GM21381 (cell line): ENCODE measurements around the gene NTN5.
"Not testable (repeated sequence)": the region's sequence is repeated elsewhere in the genome, so short reads cannot be mapped to it uniquely, and the experiment has no call there.

Experiments
- ATAC-seq: cut with Tn5 transposase; IDR thresholded peaks from one replicate; pipeline ENCODE4 v1.9.1; 2021; ENCODE audit warnings: mild to moderate bottlenecking, moderate library complexity; ENCODE audit not compliant: unreplicated experiment

NTN5 gene

DNA sequence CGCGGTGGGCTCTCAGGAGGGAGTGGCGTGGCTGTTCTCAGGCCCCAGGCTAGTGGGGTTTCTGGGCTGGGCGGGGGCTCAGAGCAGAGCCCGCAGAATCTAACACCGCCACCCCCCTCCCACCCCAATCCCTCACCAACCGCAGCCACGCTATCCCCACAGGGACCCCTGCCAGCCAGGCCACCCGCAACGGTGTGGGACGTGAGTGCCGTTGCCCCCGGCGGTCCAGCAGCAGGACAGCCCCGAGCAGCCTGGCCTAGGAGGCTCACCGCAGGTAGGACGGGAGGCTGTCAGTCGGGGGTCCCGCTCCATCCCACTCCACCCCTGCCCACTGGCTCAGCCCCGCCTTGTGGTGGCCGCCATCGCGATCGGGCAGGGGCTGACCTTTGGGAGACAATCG lies at the start of gene NTN5:
TSS of gene NTN5 (minus strand) at position 24 of the 400 bp plus-strand sequence. CDS start 2,031 bp downstream, outside the sequence.
- no peak for ATAC-seq

- no peak for ATAC-seq
These were observed 49.4 kb upstream of the NTN5 start for GRCh38 chr19:48722196-48722708.

- peak; percentile 84 for ATAC-seq
These were observed 47.9 kb upstream of the NTN5 start for GRCh38 chr19:48720613-48721296.

GRCh38 chr19:48720251-48720612 lies 47.4 kb upstream of the NTN5 start:
- ATAC-seq: no peak

- no peak for ATAC-seq
These were observed 46.7 kb upstream of the NTN5 start, which contains the start of gene MAMSTR for GRCh38 chr19:48719263-48720171. Gene MAMSTR (minus strand): TSS chr19:48719725. CDS start chr19:48719031, 694 bp downstream.

- no peak for ATAC-seq
These were observed 46.0 kb upstream of the NTN5 start for GRCh38 chr19:48718711-48719231.

DNA sequence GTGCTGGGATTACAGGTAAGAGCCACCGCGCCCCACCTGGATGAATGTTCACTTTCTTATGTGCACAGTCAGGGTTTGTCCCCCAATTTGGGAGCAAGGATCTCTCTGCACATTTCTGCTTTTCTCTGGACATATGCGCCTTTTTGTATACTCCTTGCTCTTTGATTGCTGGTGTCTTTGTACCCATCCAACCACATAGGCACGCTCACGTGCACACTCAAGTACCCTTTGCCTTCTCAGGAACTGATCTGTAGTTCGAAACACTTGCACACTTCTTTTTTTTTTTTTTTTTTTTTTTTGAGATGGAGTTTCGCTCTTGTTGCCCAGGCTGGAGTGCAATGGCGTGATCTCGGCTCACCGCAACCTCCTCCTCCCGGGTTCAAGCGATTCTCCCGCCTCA lies 45.3 kb upstream of the NTN5 start:
- not testable (repeated sequence) for ATAC-seq

DNA sequence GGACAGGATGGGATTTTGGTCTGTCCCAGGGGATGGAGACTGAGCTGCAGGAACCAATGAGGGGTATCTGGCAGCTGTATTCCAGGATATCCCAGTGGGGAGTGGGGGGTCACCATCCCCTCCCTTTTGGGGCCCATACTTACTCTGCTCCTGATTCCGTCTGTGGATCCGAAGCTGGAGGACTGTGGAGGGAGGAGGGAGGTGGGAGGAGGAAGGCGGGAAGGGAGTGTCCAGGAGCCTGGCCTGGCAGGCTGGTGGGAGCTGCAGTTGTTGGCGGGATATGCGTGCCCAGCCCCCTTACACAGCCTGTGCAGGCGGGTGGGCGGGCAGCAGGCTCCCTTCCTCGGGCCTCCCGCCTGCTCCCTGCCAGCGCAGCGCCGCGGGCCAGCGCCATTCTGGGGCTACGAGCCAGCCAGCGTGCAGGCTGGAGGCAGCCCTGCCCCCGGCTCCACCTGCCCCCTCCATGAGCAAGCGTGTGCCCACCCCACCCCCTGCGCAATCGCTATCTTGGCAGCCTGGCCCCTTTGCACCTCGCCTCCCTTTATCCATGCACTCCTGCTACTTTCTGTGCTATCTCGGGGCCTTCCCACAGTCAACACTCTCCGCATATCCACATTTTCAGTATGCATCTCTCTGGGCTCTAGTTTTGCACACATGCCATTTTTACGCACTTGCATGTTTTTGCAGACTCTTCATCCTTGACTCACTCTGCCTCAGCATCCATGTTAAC lies 43.9 kb upstream of the NTN5 start:
- no peak for ATAC-seq

- ATAC-seq: no peak
These were observed 42.9 kb upstream of the NTN5 start for GRCh38 chr19:48715681-48716171.

DNA sequence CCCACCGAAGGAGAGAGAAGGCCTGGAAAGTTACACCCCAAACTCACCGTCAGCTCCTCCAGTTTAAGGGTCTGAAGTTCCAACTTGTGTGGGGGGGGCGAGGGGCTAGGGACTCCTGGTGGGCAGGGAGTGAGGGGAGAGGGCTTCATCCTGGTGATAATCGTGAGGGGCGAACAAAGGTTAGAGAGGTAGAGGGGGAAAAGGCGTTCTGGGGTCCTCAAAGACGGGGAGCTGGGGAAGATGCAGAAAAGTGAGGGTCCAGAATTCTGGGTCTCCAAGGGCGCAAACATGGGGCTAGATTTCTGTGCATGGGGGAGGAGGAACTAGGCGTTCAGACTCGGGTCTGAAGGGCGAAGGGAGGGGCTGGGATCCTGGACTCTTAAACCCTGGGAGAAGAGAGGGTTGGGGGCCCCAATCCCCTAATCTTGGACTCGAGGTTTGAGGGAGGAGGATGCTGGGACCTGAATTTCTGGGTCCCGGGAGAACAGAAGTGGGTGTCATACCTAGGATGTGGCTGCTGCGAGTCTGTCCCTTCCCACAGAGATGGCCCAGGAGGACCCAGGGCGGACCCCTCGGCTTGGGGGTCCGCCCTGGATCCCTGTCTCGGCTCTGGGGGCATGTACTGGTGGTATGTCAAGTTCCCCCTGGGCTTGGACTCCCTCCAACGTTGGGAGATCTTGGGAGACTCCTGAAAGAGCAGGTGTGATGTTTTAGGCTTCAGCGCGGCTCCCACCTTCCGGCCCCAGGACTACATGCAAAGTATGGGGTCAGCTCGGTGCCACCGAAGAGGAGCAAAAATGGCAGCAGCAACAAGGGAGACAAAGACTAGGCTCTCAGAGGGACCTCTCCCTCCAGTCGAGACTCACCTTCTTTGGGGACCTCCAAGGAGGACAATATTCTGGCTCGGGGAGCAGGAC lies 42.2 kb upstream of the NTN5 start:
- ATAC-seq: no peak

DNA sequence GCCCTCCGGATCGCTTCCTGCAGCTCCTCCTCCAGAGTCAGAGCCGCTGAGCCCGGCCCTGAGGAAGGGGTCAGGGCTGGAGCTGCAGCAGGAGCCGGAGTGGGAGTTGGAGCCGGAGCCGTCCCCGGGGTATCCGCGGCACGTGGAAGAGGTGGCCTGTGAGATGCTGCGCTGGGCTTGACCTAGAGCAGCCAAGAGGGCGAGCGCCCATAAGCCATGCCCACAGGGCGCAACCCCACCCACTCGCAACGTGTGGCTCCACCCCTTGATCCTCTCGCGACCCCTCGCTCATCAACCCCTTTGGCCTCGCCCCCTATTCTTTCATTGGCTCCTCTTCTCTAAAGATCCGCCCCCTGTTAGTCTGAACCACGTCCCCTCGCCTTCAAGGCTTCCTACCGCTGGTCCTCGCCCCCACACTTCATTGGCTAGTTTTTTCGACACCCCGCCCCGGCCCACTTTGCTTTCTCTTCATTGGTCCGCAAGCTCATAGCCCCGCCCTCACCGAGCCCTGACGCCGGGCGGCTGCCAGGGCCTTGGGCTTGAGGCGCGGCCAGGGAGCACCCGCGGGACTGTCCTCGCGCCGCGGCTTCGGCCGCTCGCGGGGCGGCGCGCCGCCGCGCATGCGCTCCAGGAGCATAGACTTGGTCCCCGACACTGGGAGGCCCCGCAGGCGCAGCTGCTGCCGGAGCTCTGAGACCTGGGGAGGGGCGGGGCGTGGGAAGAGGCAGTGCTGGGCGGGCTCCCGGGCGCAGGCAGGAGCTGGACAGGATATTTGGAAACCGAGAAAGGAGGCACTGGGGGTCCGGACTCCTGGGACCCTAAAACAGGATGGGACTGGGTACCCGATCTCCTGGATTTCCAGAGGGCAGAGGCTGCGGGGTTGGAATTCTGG lies 41.3 kb upstream of the NTN5 start:
- ATAC-seq: peak; percentile 91

DNA sequence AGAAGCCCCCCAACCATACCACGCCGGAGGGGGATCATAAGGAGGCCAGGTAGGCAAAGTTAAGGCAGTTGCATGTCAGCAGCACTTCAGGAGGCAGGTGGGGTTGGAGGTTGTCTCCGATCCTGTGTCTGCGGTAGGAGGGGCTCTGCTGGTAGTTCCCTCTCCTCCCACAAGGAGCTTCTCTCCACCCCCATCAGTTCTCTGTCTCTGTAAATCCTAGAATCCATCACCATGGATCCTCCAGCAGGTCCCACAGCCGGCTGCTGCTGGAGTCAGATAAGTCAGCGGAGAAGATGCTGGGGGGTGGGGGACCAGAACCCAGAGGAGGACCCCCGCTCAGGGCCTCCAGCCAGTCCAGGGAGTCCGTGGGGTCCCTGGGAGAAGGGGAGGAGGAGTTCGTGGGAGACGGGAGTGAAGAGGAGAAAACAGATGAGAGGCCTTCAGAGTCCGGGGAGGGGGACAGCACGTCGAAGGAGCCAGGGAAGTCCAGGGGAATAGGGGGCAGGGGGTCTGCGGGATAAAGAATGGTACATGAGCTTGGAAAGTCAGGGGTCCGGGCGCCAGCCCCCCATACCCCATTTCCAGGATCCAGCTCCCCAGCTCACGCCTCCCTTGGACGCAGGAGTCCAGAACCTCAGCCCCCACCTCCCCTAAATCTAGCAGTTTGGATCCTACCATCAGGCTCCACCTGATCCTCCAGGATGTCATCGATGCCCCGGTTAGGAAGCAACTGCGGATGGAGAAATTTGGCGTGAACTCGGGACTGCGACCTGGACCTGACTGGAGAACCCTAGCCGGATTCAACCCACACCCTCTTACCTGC lies 40.4 kb upstream of the NTN5 start:
- no peak for ATAC-seq

DNA sequence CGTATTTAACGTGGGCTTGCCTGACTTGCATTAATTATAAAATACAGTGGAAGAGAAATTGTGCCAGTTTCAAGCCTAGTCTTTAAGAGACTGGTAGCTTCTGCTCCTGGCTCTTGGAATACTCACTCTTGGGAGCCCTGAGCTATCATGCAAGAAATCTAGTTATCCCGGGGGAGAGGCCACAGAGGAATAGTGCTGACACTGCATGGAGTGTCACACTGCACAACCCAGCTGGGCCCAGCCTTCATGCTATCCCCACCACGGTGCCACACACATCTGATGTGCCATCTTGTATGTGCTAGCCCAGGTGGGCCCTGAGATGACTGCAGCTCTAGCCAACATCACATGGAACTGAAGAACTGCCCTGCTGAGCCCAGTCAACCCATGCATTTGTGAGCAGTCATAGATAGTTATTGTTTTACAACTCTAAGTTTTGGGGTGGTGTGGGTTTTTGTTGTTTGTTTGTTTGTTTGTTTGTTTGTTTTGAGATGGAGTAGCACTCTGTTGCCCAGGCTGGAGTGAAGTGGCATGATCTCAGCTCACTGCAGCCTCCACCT lies 38.4 kb upstream of the NTN5 start:
- ATAC-seq: no peak

GRCh38 chr19:48708471-48708870 lies 35.7 kb upstream of the NTN5 start:
- no peak for ATAC-seq

DNA sequence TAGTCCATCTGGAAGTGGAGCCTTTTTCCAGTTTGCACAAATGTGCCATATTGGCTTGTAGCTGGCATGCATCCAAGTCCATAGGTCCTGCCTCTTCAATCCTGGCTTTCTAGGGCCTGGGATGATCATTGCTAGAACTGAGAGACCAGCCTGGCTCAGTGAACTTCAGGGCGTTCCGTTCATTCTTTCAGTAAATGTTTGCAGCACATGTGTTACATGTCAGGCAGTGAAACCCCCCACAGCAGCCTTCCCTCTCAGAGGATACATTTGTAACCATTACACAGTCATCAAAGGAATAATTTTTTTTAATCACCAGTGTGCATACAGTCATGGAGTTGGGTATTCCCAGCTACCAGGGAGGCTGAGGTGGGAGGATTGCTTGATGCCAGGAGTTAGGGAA lies 32.6 kb upstream of the NTN5 start:
- no peak for ATAC-seq

DNA sequence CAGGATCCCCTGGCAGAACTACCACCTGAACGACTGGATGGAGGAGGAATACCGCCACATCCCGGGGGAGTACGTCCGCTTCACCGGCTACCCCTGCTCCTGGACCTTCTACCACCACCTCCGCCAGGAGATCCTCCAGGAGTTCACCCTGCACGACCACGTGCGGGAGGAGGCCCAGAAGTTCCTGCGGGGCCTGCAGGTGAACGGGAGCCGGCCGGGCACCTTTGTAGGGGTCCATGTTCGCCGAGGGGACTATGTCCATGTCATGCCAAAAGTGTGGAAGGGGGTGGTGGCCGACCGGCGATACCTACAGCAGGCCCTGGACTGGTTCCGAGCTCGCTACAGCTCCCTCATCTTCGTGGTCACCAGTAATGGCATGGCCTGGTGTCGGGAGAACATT lies 30.5 kb upstream of the NTN5 start:
- no peak for ATAC-seq

DNA sequence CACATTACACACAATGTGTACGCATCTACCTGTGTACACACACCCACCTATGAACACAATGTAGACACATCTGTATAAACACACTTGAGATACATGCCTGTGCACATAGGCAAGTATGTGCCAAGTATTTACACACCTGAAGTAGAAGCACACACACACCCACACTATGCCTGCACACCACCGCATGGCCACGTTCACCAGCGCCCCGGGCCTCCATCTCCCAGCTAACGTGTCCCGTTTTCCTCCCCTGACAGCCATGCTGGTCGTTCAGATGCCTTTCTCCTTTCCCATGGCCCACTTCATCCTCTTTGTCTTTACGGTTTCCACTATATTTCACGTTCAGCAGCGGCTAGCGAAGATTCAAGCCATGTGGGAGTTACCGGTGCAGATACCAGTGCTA lies 29.9 kb upstream of the NTN5 start:
- no peak for ATAC-seq

DNA sequence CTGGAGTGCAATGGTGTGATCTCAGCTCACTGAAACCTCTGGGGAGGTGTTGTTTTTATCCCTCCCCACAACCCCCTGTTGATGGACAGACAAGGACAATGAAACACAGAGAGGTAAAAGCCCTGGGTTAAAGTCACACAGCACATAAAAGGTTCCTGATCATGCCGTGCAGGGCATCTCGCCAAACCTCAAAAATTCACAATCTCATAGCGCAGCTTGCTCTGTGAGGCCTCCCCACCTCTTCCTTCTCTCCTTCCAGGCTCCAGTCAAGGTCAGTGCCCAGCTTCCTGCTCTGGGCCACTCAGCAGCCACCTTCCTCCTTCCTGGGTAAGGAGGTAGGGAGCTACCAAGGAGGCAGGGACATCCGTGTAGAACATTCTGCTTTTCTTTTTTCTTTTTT lies 25.2 kb upstream of the NTN5 start:
- ATAC-seq: no peak
